BLaER1 (cell line): Measurements from ENCODE around the gene SMARCB1.

ENCODE experiments used
- H3K27ac ChIP-seq: shearing (Covaris generic); formaldehyde crosslinking; 2 replicates; pipeline ENCODE4 v1.8.1; 2022
- H3K27me3 ChIP-seq: shearing (Covaris generic); formaldehyde crosslinking; 2 replicates; pipeline ENCODE4 v1.8.1; 2022
- H3K36me3 ChIP-seq: shearing (Covaris generic); formaldehyde crosslinking; 2 replicates; pipeline ENCODE4 v1.8.1; 2022
- H3K4me1 ChIP-seq: shearing (Covaris generic); formaldehyde crosslinking; 2 replicates; pipeline ENCODE4 v1.8.1; 2022
- H3K4me2 ChIP-seq: shearing (Covaris generic); formaldehyde crosslinking; 2 replicates; pipeline ENCODE4 v1.8.1; 2022
- H3K4me3 ChIP-seq: shearing (Covaris generic); formaldehyde crosslinking; 2 replicates; pipeline ENCODE4 v1.8.1; 2022
- H3K9ac ChIP-seq: shearing (Covaris generic); formaldehyde crosslinking; 2 replicates; pipeline ENCODE4 v1.8.1; 2022
- H3K9me3 ChIP-seq: shearing (Covaris generic); formaldehyde crosslinking; 2 replicates; pipeline ENCODE4 v1.8.1; 2022
- H4K20me1 ChIP-seq: shearing (Covaris generic); formaldehyde crosslinking; 2 replicates; pipeline ENCODE4 v1.8.1; 2022
- Cebpa-rat ChIP-seq: shearing (Covaris generic); IDR thresholded peaks from 2 replicates; pipeline ENCODE4 v1.8.1; 2022

The SMARCB1 gene

GRCh38 chr22:23837911-23838680 lies 51.3 kb downstream of the SMARCB1 start:
- peak overlapping the region; percentile 76 for H3K27ac ChIP-seq

GRCh38 chr22:23838681-23839468 lies 52.1 kb downstream of the SMARCB1 start, which contains the start of gene DERL3:
TSS of gene DERL3 (minus strand) at chr22:23839006. CDS start at chr22:23838987, 19 bp downstream.
- peak within 1 kb of the TSS; percentile 97 for H3K4me2 ChIP-seq
- peak within 1 kb of the TSS; percentile 66 for H3K4me3 ChIP-seq
- peak within 1 kb of the TSS; percentile 81 for H3K27ac ChIP-seq
- no peaks in the 10 kb centered on the region for H3K27me3 ChIP-seq
- H3K9ac ChIP-seq = peak within 1 kb of the TSS; percentile 78
- TF ChIP-seq Cebpa-rat = no peak
- no peaks in the 10 kb centered on the region for H3K9me3 ChIP-seq
- peaks cover 37% of the 10 kb centered on the region for H3K36me3 ChIP-seq
- peaks cover 40% of the 10 kb centered on the region for H4K20me1 ChIP-seq
- peaks cover 78% of the 10 kb centered on the region for H3K4me1 ChIP-seq

More at GRCh38 chr22:23837911-23838680, 51.3 kb downstream of the SMARCB1 start:
- no peak for TF ChIP-seq Cebpa-rat
- H4K20me1 ChIP-seq = peaks cover 48% of the 10 kb centered on the region
- peak overlapping the region; percentile 66 for H3K4me3 ChIP-seq
- peak overlapping the region; percentile 97 for H3K4me2 ChIP-seq
- peak overlapping the region; percentile 78 for H3K9ac ChIP-seq
- H3K27me3 ChIP-seq = no peaks in the 10 kb centered on the region
- H3K9me3 ChIP-seq = no peaks in the 10 kb centered on the region
- H3K36me3 ChIP-seq = peaks cover 45% of the 10 kb centered on the region
- peaks cover 70% of the 10 kb centered on the region for H3K4me1 ChIP-seq

DNA sequence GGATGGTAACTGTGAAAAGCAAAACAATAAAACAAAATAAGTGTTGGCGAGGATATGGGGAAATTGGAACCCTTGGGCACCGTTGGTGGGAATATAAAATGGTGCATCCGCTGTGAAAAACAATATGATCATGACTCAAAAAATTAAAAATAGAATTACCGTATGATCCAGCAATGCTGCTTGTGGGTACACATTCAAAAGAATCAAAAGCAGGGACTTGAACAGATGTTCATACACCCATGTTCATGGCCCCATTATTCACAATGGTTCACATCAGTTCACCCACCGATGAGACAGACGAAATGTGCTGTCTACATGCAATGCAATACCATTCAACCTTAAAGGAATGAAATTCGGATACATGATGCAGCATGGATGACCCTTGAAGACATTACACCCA lies 53.3 kb downstream of the SMARCB1 start:
- Histone ChIP-seq H3K36me3 (peaks cover 27% of the 10 kb centered on the region), H3K4me2 (peak overlapping the region; percentile 97), H3K9me3 (no peaks in the 10 kb centered on the region), H3K4me3 (no peak overlapping the region), H3K27me3 (no peaks in the 10 kb centered on the region), H4K20me1 (peaks cover 33% of the 10 kb centered on the region), H3K4me1 (peaks cover 84% of the 10 kb centered on the region), H3K9ac (no peak overlapping the region; the same call in 1 of the 2 replicates), H3K27ac (no peak overlapping the region; the same call in 1 of the 2 replicates)
- no peak for TF ChIP-seq Cebpa-rat

- peaks cover 15% of the 10 kb centered on the region for H3K36me3 ChIP-seq
- H3K9ac ChIP-seq = peak overlapping the region; percentile 69; the same call in 1 of the 2 replicates
- peaks cover 85% of the 10 kb centered on the region for H3K4me1 ChIP-seq
- no peak overlapping the region for H3K4me3 ChIP-seq
- peak overlapping the region; percentile 89 for H3K4me2 ChIP-seq
- H4K20me1 ChIP-seq = peaks cover 20% of the 10 kb centered on the region
- no peak for TF ChIP-seq Cebpa-rat
- no peaks in the 10 kb centered on the region for H3K9me3 ChIP-seq
- H3K27me3 ChIP-seq = no peaks in the 10 kb centered on the region
- peak overlapping the region; percentile 97 for H3K27ac ChIP-seq
Measured at GRCh38 chr22:23841292-23841691, 54.5 kb downstream of the SMARCB1 start.

- Histone ChIP-seq H3K36me3 (peaks cover 10% of the 10 kb centered on the region; the same call in 1 of the 2 replicates), H3K4me3 (no peak overlapping the region), H3K4me1 (peaks cover 85% of the 10 kb centered on the region), H3K9me3 (no peaks in the 10 kb centered on the region), H3K27ac (peak overlapping the region; percentile 97), H3K4me2 (peak overlapping the region; percentile 89), H4K20me1 (peaks cover 14% of the 10 kb centered on the region), H3K27me3 (no peaks in the 10 kb centered on the region), H3K9ac (peak overlapping the region; percentile 69; the same call in 1 of the 2 replicates)
- no peak for TF ChIP-seq Cebpa-rat
Measured at GRCh38 chr22:23841736-23842445, 55.1 kb downstream of the SMARCB1 start.

- Histone ChIP-seq H3K9me3 (no peaks in the 10 kb centered on the region), H3K9ac (peak overlapping the region; percentile 78; the same call in 1 of the 2 replicates), H3K4me3 (no peak overlapping the region), H3K36me3 (peaks cover 3% of the 10 kb centered on the region; the same call in 1 of the 2 replicates), H3K27me3 (no peaks in the 10 kb centered on the region), H3K4me1 (peaks cover 85% of the 10 kb centered on the region), H4K20me1 (peaks cover 7% of the 10 kb centered on the region), H3K27ac (peak overlapping the region; percentile 97), H3K4me2 (peak overlapping the region; percentile 89)
- no peak for TF ChIP-seq Cebpa-rat
Measured at GRCh38 chr22:23842599-23842998, 55.8 kb downstream of the SMARCB1 start.

DNA sequence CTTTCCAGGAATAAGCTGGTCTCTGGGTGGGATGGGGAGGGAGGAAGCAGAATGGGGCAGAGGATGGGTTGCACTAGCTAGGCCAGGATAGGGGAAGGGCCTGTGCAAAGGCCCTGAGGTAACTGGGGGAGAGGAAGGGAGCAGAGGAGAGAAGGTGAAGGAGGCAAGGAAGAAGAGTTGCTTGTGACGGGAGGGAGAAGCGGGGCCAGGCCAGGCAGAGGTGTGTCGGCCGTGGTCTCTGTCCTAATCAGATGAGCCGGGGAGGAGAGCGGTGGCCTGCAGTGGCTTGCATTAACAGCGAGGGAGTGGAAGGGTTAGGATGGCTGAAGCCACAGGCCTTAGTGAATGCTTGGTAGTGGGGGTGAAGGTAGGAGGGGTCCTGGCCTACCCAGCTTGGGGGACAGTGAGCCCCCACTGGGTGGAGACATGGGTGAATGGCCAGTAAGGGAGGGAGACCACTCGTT lies 58.0 kb downstream of the SMARCB1 start:
- Histone ChIP-seq H3K36me3 (no peaks in the 10 kb centered on the region), H3K4me2 (peak overlapping the region; percentile 89), H3K4me3 (no peak overlapping the region), H3K4me1 (peaks cover 93% of the 10 kb centered on the region), H4K20me1 (no peaks in the 10 kb centered on the region), H3K9me3 (no peaks in the 10 kb centered on the region), H3K9ac (peak overlapping the region; percentile 78), H3K27ac (peak overlapping the region; percentile 97), H3K27me3 (no peaks in the 10 kb centered on the region)
- no peak for TF ChIP-seq Cebpa-rat

DNA sequence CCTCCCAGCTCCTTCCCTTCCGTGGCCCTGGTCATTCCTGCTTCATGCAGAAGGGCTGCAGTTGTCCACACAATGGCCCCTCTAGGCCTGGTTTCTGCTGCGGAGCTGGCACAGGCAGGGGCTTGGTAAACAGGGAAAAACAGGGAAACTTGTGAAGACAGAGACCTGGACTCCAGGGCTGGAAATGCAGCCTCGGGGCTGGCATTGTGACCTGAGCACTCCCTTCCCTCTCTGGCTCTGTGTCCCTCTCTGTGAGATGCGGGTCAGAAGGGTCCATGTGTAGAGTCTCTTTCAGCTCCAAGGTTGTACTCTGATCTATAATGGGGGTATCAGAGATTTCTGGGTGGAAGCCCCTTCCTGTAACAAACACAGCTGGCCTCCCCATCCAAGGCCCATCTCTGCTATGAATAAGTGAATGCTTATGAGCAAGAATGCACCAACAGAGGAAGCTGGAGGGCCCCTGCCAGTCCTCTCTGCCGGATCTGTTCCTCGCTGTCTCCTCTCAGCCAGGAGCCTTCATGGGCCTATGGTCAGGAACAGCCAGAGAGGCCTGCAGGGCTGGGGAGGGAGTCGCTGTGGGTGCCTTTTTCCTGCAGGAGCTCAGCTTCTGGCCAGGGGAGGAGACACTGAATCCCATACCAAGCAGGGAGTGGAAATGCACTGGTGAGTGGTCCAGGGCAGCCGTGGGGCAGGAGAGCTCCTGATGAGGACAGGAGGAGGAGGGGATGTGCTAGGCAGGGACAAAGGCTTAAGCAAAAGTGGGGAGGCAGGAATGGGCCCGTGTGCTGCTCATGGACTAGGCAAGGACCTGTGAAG lies 58.7 kb downstream of the SMARCB1 start:
- Histone ChIP-seq H3K9me3 (no peaks in the 10 kb centered on the region), H4K20me1 (no peaks in the 10 kb centered on the region), H3K36me3 (no peaks in the 10 kb centered on the region), H3K27me3 (no peaks in the 10 kb centered on the region), H3K4me2 (peak overlapping the region; percentile 89), H3K27ac (peak overlapping the region; percentile 97), H3K4me1 (peaks cover 95% of the 10 kb centered on the region), H3K4me3 (no peak overlapping the region), H3K9ac (peak overlapping the region; percentile 78)
- TF ChIP-seq Cebpa-rat = no peak
